GM19455 (cell line): ENCODE data around the gene MIEF1.

Experiments
- ATAC-seq: cut with Tn5 transposase; IDR thresholded peaks from one replicate; pipeline ENCODE4 v1.9.1; 2021; ENCODE audit not compliant: unreplicated experiment

The MIEF1 gene

GRCh38 chr22:39470451-39471291, 31.4 kb upstream of the MIEF1 start:
- no peak for ATAC-seq

- no peak for ATAC-seq
Measured at GRCh38 chr22:39471381-39472141, 30.5 kb upstream of the MIEF1 start.

GRCh38 chr22:39472570-39473556, 29.2 kb upstream of the MIEF1 start:
- no peak for ATAC-seq

DNA sequence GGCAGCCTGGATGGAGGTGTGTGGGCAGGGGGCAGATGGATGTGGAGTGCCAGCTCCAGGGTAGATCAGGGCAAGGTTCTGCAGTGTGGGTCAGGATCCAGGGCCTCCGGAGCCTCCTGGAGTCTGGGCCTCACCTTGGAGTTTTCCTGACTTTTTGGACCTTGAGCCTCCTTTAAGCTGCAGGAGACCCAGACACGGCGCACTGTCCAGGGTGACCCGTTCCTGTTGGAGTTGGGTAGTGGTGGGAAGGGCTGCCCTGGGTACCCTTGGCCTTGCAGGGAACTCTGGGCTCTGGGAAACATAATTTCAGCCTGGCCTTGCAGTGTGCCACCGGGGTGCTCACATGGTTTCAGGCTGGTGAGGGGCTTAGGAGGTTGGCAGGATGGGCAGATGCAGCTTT, 28.2 kb upstream of the MIEF1 start:
- ATAC-seq = no peak

DNA sequence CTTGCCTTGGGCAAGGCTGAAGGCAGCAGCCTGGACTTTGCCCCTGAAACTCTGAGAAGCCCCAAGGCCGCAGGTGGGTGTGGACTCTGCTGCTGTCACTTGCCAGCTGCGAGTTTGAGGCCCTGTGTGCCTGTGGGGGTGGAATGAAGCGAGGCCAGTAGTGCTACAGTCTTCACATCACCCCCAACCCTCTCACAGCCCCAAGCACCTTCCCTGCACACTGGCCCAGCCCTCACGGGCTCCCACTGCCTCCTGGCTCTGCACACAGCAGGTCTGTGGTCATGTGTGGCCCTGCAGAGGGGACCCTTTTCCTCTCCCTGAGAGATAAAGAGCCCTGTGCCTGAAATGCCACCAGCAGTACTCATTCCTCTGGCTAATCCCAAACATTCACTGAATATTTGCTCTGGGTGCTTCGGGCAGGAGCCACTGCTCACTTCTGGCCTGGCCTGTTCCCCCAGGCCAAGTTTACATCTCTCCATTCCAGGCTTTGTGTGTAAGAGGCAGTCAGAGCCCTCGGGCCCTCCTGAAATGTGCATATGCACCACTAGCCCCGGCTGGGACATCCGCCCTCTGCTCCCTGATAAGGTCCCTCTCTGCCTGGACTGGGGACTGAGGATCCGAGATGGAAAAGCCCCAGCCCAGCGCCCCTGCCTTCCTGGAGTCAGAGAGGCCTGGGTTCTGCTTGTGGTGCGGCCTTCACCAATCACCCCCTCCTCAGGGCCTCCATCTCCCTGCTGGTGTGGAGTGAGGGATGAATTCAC, 27.6 kb upstream of the MIEF1 start:
- no peak for ATAC-seq

DNA sequence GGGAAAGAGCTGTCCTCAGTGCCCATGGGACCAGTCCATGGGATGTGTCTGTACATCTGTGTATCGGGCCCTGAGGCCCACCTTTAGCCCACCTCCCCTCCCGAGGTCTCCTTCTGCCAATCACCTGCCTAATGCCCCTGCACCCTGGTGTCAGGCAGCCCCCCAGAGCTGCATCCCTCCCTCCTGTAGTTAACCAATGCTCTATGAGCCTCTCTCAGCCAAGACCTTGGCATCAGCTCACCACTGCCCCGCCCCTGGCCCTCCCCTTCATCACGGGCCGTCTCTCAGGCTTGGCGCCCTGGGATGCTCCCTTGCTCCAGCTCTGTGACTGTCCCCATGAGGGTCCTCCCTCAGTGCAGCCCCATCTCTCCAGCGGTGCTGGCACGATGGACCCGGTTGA, 26.8 kb upstream of the MIEF1 start:
- no peak for ATAC-seq

DNA sequence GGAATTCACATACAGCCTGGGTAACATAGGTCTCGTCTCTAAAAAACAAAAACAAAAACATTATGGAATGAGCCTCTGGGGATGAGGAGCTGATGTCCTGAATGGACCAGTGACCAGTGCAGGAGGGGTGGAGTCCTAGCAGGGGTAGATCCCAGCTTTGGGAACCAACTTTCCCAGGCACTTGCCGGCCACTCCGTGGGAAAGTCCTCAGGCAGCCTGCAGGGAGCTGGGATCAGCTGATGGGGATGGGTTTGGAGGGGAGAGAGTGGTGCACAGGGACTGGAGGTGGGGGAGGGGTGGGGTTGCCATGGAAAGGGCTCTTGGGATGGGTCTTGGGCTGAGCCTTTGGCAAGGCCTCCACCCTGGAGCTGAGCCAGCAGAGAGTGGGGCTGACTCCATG, 26.2 kb upstream of the MIEF1 start:
- ATAC-seq = no peak

DNA sequence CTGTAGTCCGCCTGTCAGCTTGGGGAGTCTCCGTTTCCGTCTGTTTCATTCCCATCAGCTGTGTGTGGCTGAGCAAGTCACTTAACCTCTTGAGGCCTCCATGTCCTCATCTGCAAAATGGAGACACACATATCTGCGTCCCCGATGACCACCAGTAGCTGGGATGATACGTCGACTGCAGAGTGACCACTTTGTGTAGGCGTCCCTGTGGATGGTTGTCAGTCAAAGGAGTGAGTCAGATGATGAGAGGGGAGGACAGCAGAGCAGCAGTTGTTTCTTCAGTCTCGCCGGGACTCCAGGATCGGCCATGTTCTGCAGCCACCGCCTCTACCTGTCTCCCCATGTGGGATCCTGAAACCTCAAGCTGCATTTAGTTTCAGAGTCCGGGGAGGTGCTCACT, 25.4 kb upstream of the MIEF1 start:
- ATAC-seq = no peak

DNA sequence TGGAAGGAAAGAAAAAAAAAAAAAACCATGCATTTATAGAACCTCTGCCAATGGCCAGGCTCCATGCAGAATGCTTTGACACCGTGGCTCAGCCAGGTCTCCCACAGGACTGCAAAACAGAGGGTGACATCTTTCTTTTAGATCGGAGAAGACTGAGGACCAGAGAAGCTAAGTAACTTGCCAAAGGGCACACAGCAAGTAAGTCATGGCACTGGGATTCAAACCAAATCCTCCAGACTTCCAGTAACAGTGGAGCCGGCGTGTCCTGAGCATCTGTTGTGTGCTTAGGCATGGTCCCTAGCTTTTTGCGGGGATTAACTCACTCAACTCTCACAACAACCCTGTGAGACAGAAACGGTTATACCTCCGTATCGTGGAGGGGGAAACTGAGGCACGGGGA, 24.5 kb upstream of the MIEF1 start:
- no peak for ATAC-seq

- ATAC-seq = no peak
Measured at GRCh38 chr22:39478441-39478850, 23.6 kb upstream of the MIEF1 start.

DNA sequence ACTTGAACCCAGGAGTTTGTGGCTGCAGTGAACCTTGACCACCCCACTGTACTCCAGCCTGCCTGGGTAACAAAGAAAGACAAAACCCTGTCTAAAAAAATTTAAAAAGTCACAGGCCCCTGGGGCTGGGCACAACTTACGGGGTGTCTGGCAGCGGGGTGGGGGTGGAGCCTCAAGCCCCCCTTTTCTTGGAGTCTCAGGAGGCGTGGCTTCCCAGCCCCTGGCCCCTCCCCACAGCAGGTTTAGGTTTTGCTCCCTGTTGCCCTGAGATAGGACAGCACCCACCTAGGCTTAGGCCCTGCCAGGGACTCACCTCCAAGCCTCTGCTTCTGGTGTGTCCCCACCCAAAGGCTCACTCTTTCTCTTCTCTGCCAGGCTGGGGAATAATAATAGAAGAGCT, 22.8 kb upstream of the MIEF1 start:
- no peak for ATAC-seq

- no peak for ATAC-seq
Measured at GRCh38 chr22:39480557-39480956, 21.5 kb upstream of the MIEF1 start.

- ATAC-seq = no peak
Measured at GRCh38 chr22:39481054-39481453, 21.0 kb upstream of the MIEF1 start.

- ATAC-seq = no peak
Measured at GRCh38 chr22:39481595-39481994, 20.5 kb upstream of the MIEF1 start.

DNA sequence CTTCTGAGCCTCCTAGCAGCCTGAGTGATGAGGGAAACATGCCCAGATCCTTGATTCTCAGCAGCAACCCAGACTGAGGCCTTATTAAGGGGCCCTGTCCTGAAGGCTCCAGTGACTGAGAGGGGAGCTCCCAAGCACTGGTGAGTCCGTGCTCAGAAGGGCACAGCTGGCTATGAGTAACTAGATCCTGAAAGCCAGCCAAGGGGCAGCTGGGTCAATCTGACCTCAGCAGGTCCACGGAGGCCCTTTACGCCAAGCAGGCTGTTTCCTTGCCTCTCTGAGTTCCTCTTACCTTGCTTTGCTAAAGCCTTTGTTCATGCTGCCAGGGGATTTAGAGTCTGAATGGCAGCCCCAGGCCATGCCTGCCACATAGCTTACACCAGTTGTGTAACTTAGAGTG, 19.3 kb upstream of the MIEF1 start:
- no peak for ATAC-seq

- ATAC-seq = no peak
Measured at GRCh38 chr22:39486951-39487825, 14.9 kb upstream of the MIEF1 start.

GRCh38 chr22:39487826-39488520, 14.1 kb upstream of the MIEF1 start:
- ATAC-seq = no peak

DNA sequence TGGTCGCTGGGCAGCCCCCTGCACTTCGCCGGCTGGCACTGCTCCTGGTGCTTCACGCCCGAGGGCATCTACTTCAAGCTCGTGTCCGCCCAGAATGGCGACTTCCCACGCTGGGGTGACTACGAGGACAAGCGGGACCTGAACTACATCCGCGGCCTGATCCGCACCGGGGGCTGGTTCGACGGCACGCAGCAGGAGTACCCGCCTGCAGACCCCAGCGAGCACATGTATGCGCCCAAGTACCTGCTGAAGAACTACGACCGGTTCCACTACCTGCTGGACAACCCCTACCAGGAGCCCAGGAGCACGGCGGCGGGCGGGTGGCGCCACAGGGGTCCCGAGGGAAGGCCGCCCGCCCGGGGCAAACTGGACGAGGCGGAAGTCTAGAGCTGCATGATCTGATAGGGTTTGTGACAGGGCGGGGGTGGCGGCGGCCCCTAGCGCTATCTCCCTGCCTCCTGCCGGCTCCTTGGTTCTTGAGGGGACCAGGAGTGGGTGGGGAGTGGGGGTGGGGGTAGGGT, 13.5 kb upstream of the MIEF1 start:
- ATAC-seq = no peak
